T-helper 2 cell treated with Interferon-gamma antibody and Interleukin-4, amounts not matched to agents 100 ng/mL and 5 ng/mL, for 36 hours (primary cell): ENCODE measurements around the gene DDI2. TPM values are rescaled to one million over a fixed set of nuclear protein-coding genes. Genes with fewer than 3 reads are reported as not detected.

Source experiments
- intact Hi-C: fragments of 100-400 bp; cut with micrococcal nuclease; formaldehyde crosslinking; loops from one replicate; pipeline ENCODE4 v1.15.1; 2023
- total RNA-seq: library from RNA; stranded (reverse); gene quantifications from 2 replicates; pipeline ENCODE4 v1.2.3, GENCODE V29; 2022

The DDI2 gene
- total RNA-seq, 1 donor from 2014 or later, result 33.7 TPM

DNA sequence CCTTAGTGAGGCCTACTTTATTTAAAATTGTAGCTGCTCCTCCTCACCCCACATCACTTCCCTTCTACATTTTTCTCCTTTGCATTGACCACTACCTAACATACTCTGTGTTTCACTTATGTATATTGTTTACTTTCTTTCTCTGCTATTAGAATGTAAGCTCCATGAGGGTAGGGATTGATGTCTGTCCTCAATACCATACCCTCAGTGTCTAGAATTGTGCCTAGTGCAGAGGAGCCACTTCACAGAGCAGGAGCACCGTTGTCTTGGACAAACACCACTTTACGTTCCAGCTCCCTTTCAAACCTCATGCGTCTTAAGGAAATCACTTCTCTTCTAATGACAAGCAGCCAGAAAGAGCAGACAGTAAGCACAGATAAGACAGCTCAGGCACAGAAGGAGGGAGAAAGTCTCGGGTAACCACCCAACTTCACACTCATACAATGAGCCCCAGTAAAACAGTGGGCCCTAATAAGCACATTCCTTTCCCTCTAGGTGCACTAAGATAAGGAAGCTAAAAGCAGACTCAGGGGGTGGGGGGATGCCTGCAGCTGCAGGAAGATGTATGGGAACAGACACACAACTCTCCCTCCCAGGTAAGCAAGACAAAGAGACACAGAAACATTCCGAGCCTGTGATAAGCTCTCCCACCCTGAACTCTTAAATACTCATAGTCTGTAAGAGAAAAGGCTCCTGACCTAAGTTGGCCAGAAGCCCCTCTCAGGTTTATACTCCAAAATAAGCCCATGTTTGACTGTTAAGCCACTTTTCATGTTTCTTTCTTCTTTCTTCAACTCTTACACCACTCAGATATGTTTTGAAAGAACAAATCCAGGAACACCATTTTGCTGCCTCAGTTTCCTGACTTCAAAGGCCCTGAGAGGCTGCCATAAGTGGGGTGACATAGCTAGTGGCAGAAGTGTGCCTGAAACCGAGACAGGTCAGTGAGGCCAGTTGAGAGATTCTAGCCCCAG lies 59.7 kb downstream of the DDI2 start:
- intact Hi-C loops, result no loop called here

DNA sequence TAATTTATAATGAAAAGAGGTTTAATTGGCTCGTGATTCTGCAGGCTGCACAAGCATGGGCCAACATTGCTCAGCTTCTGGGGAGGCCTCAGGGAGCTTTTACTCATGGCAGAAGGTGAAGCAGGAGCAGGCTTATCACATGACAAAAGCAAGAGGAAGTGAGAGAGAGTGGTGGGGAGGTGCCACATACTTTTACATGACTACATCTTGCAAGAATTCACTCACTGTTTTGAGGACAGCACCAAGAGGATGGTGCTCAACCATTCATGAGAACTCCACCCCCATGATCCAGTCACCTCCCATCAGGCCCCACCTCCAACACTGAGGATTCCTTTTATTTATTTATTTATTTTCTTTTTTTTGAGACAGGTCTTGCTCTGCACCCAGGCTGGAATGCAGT lies 61.3 kb downstream of the DDI2 start:
- intact Hi-C loops, result no loop called here

DNA sequence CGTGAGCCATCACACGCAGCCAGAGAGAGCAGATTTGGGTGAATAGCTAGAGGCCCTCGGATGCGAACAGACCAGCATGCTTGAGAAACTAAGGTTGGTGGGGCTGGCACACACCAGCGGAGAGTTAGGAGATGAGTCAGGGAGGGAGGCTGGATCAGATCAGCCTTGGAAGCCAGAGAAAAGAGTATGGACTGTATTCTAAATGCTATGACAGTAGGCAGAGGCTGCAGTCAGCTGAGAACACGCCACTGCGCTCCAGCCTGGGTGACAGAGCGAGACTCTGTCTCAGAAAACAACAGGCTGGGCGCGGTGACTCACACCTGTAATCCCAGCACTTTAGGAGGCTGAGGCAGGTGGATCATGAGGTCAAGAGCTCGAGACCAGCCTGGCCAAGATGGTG lies 62.9 kb downstream of the DDI2 start:
- intact Hi-C loops, result no loop called here

DNA sequence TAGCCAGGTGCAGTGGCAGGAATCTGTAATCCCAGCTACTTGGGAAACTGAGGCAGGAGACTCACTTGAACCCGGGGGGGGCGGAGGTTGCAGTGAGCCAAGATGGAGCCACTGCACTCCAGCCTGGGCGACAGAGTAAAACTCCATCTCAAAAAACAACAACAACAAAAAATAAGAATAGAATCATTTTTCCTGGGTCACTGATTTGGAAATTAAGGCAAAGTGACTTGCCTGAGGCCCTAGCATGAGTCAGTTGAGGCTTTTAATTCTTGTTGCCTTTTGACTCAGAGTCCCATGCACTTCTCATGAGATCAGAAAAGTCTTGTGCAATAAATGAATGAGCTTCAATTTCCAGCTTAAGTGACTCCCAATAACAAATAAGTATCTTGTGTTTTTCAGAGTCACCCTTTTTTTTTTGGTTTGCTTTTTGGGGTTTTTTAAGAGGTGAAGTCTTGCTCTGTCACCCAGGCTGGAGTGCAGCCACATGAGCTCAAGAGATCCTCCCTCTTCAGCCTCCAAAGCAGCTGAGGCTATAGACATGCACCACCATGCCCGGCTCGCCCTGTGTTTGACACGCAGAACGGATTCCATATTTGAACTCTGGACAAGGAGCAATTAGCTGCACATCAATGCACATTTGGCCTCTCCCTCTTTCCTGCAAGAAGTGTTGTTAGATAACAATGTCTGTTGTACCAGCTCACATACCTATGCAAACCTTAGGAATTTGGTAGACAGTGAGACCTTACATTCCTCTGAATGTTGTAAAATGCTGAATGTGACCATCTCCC lies 63.5 kb downstream of the DDI2 start:
- intact Hi-C loops, result no loop called here

DNA sequence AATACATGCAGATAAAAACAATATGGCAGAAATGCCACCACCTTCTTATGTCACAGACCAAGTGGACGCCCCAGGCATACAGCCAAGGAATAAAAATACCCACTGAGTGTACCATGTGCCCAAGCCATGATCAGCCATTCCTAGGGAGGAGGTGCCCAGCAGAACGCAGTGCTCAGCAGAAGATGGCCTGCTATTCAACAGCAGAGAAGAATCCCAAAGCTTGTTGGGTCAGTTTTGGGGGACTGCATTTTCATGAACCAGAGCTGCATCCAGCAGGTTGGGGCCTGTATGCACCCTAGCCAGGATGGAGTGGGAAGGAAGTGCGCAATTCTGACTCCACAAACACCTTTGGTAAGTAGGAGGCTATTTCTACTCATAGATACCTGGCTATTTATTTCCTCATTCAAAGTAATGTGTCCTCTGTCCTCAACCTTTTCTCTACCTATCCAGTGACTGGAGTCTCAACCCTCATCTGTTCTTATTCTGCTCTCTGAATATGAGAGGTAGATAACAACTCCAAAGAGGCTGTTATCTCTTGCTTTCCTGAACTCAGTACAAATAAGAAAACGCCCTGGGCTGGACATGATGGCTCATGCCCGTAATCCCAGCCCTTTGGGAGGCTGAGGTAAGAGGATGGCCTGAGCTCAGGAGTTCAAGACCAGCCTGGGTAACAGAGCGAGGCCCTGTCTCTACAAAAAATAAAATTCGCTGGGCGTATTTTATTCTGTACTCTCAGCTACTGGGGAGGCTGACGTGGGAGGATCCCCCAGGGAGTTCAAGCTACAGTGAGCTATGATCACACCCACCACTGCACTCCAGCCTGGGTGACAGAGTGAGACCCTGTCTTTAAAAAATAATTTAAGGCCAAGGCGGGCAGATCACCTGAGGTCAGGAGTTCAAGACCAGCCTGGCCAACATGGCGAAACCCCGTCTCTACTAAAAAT lies 64.4 kb downstream of the DDI2 start:
- intact Hi-C loops, result no loop called here

DNA sequence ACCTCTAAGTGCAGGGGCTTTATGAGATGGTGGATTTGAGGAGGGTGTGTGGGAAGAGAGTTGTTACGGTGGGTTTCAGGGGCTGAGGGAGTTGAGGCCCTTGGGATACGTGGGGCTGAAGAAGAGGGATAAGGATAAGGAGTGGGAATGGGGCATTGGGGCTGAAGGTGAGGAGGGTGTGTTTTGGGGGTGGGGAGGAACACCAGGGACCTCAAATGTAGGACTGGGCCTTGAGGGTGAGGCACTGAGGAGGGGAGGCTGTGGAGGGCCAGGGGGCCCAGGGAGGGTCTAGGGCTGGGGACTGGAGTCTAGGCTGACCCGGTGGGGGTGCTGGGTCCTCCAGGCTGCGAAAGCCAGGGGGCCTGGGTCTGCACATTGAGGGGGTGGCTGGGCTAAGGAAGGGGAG lies 65.7 kb downstream of the DDI2 start:
- intact Hi-C loops, result no loop called here

DNA sequence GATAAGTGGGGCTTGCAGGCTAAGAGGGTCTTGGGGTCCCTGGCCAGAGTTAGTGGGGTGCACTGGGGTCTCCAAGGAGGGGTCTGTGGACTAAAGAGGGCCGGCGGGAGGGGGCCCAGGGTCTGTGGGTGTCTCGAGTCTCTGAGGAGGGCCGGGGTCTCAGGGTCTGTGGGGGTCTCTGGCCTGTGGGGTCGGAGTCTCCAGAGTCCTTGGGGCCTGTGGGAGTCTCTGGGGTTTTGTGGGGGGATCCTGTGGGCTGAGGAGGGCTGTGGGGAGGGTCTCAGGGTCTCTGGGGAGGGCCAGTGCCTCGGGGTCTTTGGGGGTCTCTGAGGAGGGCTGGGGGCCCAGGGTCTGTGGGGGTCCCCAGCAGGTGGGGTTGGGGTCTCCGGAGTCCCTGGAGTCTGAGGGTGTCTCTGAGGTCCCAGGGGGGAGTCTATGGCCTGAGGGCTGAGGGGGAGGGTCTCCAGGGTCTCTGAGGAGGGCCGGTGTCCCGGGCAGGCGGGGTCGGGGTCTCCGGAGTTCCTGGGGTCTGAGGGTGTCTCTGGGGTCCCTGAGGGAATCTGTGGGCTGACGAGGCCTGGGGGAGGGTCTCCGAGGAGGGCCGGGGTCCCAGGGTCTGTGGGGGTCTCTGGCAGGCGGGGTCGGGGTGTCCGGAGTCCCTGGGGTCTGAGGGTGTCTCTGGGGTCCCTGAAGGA lies 66.2 kb downstream of the DDI2 start:
- intact Hi-C loops, result no loop called here

DNA sequence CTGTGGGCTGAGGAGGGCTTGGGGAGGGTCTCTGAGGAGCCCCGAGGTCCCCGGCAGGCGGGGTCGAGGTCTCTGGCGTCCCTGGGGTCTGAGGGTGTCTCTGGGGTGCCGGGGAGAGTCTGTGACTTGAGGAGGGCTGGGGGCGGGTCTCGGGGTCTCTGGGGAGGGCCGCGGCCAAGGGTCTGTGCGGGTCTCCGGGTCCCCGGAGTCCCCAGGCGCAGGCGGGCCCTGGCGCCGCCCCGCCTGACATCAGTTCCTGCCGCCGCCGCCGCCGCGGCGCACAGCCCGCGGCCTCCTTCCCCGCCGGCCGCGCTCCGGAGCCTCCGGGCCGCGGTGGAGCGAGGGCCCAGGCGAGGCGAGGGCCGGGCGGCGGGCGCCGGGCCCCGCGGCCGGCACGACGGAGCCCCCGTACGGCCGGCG lies 66.8 kb downstream of the DDI2 start, which contains the start of gene PLEKHM2:
PLEKHM2 (plus strand) TSS at position 279 of the 420 bp plus-strand sequence. CDS start 239 bp downstream, outside the sequence.
- intact Hi-C loops, result no loop called here

DNA sequence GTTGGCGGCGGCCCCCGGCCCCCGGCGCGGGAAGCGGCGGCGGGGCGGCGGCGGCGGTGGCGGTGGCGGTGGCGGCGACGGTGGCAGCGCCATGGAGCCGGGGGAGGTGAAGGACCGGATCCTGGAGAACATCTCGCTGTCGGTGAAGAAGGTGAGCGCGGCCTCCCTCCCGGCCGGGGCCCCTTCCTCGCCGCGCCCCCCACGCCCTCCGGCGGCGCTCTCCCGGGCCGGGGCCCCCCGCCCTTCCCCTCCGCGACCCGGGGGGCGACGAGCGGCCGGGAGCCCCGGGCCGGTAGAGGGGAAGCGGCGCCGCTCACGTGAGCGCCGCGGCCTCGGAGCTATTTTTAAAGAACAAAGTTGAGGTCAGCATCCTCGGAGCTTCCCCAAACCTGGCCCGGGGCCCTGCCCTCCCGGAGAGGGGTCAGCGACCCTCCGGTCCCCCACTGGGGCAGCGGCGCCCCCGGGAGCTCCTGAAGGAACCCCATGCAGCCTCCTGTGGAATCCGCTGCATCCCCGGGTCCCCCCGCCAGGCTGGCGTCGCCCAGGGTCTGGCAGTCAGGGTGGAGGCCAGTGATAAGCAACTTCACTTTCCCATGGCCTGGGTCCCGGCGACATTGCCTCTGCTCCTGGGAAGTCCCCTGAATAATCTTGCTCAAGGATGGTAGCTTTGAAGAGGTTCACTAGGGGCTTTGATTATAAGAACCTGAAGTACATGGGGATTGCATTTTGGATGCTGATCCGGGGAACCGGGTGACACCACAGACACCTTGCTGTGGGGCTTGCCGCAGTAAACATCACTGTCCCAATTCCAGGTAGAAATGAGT lies 67.4 kb downstream of the DDI2 start:
- intact Hi-C loops, result no loop called here

DNA sequence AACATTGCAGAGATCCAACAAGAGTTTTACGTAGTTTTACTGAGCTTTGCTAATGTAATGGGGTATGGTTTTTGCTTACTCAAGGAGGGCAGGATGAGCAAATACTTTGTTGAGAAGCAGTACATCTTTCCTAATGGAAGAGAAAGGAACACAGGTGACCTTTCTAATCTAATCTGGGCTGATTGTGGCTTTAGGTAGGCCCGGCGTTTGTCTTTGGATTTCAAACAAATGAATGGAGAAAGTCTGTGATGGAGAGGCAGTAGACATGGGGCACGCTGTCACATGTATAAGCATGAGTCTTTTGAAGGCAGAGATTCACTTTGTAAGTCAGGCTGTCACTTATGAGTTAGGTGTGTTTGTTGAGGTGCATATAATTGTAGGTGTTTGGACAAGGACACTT lies 68.6 kb downstream of the DDI2 start:
- intact Hi-C loops, result no loop called here

DNA sequence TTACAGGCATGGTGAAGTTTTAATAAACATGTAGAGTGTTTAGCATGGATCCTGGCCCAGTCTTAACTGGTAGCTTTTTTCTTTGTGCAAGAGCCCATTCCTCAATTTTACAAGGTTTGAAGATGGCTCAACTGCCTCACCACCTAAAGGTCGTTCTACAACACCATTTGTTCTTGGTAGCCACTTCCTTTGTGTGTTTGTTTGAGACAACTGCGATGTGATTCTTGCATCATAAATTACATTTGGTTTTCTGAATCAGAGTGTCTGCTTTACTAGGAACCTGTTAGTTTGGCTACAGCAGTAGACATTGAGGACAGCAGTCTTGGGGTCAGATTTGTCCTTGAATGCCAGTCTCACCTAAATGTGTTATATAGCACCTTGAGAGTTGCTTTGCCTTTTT lies 70.2 kb downstream of the DDI2 start:
- intact Hi-C loops, result no loop called here

DNA sequence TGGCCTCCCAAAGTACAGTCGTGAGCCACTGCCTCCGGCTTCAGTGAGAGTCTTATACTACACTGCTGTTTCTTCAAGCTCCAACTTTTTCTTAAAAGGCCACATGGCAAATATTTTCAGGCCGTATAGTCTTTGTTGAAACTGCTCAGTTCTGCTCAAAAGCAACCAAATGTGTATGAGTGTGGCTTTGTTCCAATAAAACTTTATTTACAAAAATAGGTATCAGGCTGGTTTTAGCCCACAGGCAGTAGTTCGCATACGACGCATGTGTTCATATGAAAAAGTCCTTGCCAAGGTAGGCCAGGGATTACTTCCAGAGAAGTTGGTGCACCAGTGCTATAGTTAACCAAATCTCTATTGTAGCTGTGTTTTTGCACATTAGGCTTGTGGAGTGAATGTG lies 73.1 kb downstream of the DDI2 start:
- intact Hi-C loops, result no loop called here

DNA sequence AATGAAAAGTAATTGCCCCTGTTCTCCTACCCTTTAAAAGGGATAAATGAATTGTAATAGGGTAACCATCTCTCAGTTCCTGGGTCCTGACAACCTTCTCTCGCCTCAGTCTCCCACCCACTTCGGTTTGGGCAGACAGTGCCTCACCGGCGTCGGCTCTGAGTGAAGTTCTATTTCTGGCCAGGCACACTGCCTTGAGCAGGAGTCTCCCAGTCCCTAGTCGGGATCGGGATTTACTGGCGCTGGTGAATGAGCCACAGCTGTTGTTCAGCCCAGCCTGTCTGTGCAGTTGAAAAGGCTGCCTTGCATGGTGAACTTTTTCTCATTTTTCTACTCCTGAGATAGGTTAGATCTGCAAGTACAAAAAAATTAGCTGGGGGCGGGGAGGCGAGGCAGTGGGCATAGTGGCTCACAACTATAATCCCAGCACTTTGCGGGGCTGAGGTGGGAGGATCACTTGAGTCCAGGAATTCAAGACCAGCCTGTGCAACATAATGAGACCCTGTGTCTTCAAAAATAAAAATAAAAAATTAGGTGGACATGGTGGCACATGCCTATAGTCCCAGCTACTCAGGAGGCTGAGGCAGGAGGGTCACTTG lies 74.3 kb downstream of the DDI2 start:
- intact Hi-C loops, result no loop called here

DNA sequence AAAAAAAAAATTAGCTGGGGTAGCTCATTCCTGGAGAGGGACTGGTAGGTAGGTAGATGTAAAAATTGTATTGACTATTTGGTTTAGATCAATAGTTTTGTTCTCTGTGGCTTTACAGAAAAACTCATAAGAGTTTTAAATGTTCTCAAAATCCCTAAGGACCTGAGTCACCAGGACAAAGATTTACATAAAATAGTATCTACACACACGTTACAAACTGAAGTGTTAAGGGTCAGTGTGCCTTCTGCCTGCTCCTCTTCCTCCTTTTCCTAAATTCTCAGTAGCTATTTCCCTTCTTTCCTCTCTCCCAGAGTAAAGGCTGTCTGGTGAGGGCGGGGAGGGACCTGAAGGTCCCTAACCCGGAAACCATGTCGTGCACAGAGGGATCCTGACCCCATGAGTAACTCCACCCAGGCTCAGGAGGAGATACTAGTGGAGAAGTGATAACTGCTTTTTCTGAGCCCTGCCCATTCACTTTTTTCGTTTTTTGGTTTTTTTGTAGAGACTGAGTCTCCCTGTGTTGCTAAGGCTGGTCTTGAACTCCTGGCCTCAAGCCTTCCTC lies 74.9 kb downstream of the DDI2 start:
- intact Hi-C loops, result no loop called here

DNA sequence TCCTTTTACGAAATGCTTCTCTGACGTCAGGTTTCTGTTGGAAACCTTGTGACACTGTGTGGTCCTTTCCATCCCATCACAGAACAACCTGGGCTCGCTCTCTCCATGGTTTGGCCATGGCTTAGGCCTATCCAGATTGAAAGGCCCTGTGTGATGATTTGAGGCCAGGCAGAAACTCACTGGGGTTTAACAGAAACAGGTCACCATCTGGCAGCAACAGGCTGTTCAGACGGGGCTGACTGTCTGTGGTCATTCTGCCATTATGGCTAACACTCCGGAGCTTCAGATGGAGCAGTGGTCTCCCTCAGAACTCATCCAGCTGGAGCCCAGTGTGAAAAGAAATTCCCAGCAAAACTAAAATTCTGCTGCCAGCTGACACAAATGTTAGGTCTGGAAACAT lies 76.1 kb downstream of the DDI2 start:
- intact Hi-C loops, result no loop called here

DNA sequence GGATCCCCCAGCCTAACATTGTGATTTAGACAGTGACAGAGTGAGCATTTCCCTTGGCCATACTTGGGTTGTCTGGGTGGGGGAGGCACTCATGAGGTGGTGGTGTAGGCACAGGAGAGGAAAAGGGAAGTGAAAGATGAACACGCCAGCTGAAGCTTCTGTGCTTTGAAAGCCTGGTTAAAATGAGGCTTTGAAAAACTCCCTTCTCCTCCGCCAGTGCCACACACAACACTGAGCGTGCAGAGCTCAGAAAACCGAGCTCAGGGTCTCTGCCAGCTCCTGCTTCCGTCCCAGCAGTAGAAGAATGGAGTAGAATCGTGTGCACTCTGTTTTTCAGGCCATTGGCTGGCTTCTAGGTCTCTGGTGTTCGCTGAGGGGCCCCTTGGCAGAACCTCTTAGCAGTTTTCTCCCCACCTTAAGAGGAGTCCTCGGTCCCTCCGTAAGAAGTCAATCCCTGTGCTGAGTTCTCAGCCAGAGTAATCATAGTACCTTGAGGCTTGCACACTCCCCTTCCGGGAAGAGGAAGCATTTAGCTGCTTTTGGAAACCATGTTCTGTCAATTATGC lies 79.8 kb downstream of the DDI2 start:
- intact Hi-C loops, result loop anchor here (5.0 kb wide), 1 partner anchor 170 kb away; the partner anchor contains the start of gene DNAJC16

DNA sequence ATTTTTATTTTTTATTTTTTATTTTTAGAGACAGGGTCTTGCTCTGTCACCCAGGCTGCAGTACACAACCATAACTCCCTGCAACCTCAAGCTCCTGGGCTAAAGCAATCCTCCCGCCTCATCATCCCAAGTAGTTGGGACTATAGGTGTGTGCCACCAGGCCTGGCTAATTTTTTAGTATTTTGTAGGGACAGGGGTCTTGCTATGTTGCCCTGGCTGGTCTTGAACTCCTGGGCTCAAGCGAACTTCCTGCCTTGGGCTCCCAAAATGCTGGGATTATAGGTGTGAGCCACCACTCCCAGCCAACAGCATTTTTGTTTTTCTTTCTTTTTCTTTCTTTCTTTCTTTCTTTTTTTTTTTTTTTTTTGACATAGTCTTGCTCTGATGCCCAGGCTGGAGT lies 80.9 kb downstream of the DDI2 start:
- intact Hi-C loops, result loop anchor here (5.0 kb wide), 1 partner anchor 171 kb away; the partner anchor contains the start of gene DNAJC16

DNA sequence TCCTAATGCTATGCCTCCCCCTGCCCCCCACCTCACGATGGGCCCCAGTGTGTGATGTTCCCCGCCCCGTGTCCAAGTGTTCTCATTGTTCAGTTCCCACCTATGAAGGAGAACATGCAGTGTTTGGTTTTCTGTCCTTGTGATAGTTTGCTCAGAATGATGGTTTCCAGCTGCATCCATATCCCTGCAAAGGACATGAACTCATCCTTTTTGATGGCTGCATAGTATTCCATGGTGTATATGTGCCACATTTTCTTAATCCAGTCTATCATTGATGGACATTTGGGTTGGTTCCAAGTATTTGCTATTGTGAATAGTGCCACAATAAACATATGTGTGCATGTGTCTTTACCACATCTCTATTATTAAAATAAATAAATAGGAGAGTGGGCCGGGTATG lies 82.1 kb downstream of the DDI2 start:
- intact Hi-C loops, result loop anchor here (5.0 kb wide), 1 partner anchor 172 kb away; the partner anchor contains the start of gene DNAJC16
